Suppressor macrophage treated with lipopolysaccharide for 1 hour (primary cell): Measurements from ENCODE around the gene CCDC146.
A peak's percentile ranks its signal among the peaks of the same experiment; 100 is the strongest.

Experiments used
- DNase-seq, 3 donors: peaks; one replicate each; pipeline ENCODE4 v3.0.0-alpha.2; 2020 to 2022

CCDC146 gene

DNA sequence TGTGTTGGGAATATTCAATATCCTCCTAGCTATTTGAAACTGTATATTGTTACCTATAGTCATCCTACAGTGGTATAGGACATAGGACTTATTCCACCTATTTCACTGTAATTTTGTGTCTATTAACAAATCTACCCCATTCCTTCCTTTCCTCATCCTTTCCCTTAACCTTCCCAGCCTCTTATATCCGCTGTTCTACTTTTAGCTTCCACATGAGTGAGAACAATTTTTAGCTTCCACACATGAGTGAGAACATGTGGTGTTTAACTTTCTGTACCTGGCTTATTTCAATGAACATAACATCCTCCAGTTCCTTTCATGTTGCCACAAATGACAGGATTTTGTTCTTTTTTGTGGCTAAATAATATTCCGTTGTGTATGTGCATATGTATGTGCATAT lies 173.1 kb downstream of the CCDC146 start:
- DNase-seq: no peak

DNA sequence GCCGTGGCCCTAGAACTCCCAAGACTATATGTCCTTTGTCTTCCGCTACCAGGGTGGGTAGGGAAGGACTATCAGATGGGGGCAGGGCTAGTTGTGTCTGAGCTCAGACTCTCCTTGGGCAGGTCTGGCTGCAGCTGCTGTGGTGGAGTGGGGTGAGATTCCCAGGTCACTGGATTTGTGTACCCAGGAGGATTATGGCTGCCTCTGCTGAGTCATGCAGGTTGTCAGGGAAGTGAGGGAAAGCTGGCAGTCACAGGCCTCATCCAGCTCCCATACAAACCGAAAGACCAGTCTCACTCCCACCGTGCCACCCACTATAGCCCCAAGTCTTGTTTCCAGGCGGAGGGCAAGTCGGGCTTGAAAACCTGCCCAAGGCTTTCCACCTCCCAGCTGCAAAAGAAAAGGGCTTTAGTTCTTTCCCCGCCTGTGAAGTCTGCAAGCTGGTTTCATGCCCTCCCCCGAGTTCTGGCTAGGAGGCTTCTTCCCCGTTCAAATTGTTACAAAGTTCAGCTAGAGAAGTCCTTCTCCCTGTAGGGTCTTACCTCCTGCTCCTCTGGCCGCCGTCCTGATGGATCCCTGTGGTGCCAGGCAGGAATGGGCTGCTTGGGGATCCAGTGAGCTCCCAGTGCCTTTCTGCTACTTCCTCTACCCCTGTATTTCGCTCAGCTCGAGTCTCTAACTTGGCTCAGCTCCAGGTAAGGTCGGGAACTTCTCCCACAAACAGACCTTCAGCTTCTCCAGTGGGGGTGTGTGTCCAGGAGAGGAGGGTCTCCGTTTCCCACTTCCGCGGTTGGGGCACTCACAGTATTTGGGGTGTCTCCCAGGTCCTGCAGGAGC lies 184.0 kb downstream of the CCDC146 start:
- DNase-seq: no peak

DNA sequence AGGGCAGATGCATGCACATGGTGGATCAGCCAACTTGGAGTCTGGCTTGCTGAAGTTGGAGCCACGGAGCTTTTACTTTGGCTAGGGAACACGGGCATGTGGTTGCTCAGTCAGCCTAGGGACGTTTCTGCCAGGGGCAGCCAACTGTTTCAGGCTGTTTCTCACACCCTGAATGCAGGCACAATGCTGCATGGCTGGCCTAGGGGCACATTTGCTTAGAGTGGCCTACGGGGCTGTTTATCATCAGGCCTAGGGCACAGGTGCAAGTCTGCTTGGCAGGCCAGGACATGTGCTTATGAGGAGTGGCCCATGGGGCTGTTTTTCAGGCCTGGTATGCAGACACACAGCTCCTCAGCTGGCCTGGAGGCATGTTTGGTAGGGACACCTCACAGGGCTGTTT lies 186.4 kb downstream of the CCDC146 start:
- no peak for DNase-seq

DNA sequence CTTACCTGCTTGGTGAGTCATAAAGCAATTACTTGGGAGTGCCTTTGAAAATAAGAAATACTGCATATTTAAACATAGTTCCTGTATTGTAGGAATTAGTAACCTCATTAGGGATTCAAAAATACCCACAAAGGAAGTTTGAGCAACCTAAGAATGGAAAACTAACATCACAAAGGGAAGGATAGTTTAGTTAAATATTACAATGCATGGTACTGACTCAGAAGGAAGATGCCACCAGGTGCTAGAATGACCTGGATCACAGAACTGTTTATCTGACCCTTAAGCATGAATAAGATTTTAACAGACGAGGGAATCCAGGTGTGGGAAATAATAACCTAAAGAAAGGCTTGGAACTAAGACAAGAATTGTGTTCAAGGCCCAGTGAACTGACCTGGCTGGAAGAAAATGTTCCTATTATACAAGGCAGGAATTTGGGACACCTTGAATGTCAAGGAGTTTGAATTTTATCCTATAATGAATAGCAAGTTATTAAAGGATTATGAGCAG lies 187.4 kb downstream of the CCDC146 start:
- DNase-seq: no peak

DNA sequence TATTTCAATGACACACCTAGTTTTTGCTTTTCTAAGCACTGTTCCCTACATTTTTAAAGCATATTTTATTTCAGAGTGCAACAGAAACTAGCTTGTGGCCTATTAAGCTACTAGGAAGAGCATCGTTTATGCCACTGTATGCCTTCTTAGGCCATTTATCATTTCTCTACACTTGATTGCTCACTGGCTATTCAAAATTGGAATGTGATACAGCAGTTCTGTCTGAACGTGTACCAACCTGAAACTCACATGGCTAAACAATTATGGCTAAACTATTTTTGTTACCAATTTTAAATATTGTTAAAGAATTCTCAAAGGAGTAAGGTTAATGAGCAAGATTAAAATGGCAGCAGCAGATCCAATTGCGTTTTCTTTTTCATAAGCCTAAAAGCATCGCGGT lies 188.6 kb downstream of the CCDC146 start:
- DNase-seq: no peak

DNA sequence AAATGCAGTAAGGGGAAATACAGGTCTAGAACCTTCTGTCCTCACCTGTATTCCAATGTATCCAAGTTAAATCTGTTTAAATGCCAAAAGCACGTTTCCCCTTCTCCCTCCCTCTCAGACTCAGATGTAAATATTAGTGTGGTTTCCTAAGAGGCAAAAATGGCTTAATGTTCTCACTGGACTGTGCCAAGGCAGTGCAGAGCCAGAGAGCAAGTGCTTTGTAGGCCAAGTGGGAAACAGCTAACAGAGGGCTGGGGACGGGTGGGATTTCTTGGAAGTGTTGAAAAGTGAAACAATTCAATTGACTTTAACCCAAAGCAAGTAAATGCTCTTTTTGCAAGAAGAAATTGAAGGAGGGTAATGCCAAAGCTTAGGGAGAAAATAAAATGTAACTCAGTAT lies 190.7 kb downstream of the CCDC146 start:
- DNase-seq: no peak

DNA sequence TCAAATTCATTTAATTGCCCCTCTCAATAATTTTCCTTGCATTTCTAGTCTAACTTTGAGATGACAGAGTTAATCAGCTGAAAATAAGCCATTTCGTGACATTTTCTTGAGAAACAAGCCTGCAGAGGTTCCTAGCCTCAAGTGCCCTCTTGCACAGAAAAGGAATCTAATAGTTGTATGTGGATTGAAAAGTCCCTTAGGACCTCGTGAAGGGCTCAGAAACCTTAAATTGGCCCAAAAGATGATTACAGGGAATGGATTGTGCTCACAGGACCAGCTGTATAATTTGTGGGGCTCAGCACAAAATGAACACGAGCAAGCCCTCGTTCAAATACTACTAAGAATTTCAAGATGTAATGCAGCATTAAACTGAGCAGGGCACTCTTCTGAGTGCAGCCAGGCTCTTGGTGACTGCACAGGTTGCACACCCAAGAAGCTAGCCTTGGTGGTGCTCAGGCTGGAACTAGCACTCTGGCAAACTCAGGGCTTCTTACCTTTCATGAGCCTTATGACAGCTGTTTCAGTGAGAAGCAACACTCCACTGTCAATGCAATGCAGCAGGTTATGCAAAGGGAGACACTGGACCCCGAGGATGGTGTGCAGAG lies 191.6 kb downstream of the CCDC146 start:
- no peak for DNase-seq

DNA sequence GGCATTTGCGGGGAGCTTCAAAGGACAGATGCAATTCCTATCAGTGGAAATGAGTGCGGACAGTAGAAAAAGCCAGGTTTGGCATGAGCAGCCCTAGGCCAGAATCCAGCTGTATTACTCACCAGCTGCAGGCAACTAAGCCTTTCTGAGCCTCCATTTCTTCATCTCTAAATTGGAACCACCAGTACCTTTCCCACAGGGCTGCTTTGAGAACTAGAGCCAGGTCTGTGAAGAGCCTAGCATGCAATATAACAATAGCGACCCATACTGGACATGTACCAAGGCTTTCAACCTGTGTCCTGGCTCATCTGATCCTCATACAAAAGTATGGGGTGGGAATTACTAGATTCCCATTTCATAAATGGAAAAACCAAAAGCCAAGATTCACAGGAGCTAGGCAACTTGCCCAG lies 192.8 kb downstream of the CCDC146 start:
- no peak for DNase-seq

DNA sequence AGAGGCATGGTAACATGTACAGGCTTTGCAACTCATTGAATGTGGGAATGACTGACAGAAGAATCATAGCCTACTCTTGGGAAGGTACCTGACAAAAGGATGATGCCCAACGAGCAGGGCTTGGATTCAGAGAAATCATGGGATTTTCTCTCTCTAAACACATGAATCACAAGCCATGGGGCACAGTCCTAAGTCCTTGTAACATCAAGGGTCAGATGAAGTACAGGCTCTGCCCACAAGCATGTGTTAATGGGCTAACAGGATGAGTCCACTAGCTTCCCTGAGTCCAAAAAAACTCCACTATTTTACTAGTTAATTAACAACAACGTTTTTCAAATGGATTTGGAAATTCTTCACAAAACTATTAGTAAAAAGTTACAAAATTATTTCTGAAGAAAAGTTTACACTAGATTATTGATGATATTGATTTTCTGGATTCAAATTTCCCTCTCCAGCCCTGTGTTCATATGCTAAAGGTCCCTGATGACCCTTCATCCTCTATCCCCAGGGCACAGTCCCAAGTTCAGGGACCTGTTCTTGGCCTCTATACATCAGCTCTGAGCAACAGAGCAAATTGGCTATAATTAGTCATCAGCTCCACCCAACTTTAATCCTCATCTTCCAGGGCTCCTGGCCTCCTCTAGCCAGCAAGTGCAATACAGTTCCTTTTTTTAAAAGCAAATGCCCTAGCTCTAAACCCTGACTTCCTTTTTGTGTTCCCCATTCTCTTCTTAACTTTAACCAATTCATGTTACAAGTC lies 194.0 kb downstream of the CCDC146 start:
- peak; percentile 42 to 65 (median 64) for DNase-seq

DNA sequence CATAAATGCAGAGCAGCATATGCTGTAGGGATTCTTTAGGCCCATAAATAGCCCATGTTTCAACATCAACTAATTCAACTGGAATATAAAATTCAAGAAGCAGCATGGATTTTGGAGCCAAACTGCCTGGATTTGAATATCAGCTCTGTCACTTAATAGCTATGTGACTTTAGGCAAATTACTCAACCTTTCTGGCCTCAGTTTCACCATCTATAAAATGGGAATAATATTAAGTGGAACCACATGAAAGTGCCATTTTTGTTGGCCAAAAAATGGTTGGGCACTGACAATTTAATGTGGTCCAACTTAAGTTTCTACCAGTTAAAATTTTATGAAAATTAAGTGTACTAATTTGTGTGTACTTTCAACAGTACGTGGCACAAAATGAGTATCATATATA lies 195.6 kb downstream of the CCDC146 start:
- no peak for DNase-seq

DNA sequence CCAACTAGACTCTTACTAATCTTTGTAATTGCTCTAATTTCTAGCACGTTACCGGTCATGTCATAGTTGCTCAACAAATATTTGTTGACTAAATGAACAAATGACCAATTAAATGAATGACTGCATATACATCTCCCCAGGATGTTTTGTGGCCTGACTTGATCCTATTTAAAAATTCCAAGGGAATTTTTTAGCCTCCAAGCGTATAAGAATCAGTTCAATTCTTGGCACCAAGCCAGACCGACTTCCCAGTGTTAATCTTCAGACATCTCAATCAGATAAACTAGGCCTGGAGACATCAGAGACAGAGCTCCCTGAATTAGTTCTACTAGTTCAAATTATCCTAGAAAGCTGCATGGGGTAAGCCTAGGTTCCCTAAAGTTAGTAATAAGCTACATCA lies 197.7 kb downstream of the CCDC146 start:
- no peak for DNase-seq

DNA sequence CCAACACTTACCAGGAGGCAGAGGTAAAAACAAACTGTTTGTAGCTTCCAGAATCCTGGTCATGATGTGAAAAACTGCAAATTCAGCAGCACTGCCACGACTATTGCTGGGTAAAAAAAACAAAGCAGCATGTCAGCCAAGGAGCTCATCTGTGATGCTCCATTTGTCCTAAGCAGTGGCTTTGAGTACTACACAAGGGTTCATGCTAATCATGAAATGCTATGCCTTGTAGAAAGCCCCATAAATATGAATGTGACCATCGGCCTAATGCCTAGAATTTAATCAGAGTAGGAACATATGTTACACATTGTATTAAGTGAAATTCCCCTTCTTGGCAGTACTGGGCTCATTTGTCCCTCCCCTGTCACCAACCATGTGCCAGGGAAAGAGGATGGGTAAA lies 198.3 kb downstream of the CCDC146 start:
- no peak for DNase-seq

DNA sequence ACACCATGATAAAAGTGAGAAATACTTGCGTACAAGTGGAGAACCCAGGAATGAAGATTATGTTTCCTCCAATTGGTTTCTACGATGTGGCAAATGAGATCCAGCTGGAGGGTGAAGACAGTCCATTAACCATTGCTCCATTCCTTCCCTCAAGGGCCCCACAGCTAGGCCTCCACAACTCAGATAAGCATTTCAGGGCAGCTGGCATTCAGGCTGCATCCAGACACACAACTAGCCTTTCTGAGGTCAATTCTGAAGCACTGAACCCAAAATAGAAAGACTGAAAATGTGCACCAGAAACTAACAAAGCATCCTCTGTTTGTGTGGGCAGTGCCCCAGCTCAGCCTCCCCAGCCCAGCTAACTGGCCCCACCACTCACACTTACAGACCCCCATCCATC lies 198.9 kb downstream of the CCDC146 start:
- DNase-seq: no peak

DNA sequence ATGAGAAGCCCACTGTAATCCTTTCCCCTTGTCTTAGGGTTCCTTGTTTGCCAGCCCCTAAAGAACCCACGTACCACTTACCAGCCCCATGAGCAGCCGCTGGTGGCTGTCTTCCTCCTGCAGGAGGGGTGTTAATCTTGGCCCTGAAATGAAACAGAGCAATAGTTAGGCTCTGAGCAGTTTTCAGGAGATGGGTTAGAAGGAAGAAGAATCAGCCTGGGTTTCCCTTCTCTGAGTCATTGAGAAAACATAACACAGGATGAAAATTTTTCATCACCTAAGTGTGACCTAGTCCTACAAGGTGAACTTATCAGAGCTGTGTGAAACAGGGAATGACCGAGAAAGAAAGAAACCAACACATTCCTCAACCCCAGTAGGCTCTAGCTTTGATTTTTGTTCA lies 203.7 kb downstream of the CCDC146 start:
- DNase-seq: peak in 2 of 3 donors; percentile 34 to 57

DNA sequence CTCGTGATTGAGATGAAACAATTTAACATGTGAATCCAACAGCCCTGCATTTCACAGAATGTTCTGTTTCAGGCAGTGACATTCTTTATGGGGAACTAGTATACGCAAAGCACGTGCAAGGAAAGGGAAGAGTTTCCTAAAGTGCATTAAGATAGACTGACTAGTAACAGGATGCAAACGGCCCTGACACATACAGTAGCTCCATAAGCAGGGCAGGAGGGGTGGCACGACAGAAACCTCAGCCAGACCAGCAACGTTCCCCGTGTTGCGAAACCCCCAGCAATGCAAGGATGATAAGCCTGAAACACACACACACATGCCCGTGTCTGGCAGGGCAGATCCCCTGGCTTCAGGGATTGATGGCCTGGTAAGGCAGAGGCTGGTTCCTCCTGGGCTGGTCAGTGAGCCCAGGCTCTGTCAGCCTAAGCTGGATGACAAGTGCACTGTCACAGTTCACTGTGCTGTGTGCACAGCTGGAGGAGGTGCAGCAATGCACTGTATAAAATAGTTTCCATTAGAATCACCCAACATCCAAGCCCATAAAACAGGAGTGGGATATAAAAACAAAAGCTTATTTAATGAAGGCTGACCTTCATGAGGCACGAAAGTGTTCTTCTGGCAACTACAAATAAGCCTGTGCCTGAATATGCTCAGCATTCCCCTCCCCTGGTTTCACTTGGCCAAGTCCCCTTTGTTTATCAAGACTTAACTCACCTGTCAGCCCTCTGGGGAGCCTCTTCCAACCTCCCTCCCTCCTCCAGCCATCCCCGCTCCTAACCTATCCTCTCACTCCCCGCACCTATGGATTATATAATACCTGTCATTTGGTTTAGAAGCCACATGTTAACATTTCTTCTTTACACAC lies 204.9 kb downstream of the CCDC146 start:
- DNase-seq: peak; percentile 79 to 86 (median 85)

DNA sequence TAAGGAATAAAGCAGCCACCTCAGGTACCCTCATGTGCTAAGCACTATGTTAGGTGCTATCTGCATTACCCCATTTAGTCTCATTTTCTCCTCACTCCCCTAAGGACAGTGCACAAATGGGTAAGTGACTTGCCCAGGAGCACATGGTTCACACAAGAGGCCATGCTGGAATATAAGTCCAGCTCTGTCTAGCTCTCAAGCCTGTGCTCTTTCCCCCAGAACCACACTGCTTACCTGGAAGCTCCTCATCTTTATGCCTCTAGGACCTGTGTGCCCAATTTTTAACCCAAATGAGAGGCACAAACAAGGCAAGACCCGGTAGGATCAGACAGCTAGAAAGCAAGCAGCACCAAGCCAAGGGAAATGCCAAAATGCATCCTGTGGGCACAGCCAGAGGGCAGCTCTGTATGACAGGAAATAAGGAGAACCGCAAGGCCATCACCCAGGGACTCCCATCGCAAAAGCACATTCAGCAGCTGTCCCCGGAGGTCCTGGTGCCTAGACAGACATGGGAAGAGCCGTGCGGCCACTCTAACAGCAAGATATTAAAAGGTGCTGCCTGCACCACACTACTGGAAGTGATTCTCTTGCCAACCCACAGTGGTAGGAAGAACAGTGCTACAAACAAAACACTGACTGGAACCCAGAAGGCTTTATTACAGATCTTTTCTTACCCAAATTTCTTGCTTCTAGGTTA lies 205.7 kb downstream of the CCDC146 start:
- DNase-seq: peak; percentile 26 to 35 (median 29)

DNA sequence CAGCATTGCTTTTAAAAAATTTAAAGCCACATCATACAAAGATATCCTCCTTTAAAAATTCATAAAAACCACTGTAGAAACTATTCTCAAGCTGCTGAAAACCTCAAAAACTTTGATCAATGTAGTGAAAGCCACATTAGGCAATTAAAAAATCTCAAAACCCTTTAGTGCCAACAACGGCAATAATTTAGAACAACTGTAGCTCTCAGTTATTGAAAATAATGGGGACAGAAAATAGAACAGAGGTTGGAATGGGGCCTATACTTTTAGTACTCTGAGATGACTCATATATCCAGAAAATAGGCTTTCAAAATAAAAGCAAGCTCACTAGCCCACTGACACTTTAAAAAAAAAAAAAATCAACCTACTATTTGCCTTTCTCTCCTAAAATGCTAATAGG lies 206.3 kb downstream of the CCDC146 start:
- DNase-seq: peak in 1 of 3 donors; percentile 19

DNA sequence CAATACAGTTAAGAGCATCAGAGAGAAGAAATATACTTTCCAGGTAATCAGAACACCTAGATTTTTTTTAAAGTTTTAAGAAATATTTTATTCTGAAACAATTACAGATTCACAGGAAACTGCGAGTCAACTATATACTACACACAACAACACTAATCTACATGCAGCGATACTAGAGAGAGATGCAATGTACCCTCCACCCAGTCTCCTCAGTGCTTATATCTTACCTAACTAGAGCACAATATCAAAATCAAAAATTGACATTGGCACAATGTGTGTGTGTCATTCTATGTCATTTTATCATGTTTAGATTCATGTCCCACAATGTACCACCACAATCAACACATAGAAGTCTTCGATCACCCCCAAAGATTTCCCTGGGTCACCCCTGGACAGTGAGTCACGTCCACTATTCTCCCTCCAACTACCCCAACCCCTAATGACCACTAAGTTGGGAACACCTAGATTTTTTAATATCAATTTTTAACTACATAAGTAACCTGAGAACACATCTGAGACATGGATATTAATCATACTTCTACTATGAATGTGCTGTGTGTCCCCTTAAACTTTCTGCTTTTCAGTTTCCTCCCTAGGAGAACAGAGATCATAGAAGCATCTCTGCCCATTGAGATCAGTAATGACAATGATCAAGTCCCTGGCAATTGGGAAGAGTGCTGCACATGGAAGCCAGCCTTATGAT lies 207.2 kb downstream of the CCDC146 start:
- DNase-seq: no peak

DNA sequence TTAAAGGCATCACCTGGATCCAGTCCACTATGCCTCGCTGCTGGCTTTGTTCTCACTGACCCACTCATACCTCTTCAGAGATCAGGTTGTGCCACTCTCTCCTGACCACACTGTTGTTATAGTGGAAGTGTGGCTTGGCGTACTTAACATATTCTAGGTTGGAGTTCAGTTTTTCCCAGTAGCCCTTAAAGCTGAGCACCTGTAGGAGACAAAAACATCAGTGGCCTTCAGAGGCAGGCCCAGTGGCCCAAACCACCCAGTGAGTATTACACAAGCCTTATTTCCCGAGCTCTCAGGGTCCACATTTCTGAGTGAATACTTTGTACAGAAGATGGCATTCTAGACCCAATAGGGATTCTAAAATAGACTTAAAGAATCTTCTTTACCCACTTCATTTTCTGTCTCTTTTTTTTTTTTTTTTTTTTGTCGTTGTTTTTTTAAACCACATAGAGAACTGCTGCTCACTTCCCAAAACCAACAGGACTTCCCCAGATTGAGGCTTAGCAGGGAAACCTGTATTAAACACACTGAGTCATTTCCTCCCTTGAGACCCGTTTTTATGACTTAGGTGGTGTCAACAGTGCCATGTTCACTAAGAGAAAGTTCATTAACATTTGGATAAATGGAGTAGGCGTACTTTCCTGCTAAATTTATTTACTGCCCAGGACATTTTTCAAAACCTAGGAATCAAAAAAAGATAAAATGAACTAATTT lies 207.9 kb downstream of the CCDC146 start:
- DNase-seq: peak; percentile 82 to 92 (median 89)

DNA sequence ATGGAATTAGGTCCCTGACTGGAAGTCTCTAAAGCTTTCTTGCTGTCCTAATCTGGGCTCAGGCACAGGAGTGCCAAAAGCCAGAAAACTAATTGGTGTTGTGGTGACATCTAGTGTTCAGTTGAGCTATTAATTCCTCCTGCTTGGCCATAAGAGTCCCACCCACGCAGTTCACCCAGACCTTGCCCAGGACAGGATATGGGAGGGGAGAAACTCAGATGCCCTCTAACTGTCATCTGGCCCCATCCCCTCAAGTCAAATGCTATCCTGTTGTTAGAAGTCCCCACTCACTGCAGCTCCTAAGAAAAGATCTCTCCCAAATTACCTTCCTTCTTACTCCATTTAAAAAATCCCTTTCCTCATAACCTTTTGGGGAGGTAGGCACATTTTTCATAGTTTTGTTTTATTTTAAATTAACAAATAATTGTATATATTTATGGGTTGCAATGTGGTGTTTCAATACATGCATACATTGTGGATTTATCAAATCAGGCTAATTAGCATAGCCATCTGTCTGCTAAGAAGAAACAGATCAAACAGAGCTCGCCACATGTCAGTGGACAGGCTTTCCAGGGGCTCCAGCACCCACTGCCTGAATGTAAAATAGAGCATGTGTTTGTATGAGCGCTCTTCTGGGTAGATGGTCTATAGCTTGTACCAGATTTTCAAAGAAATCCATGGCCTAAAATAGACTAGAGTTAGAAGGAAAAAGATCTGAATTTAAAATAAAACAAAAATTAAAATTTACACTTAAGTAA lies 209.7 kb downstream of the CCDC146 start:
- DNase-seq: peak; percentile 91 to 93 (median 93)
